GM18520 (cell line): Measurements from ENCODE around the gene GOLGA6A.
"Not testable (repeated sequence)": the region's sequence is repeated elsewhere in the genome, so short reads cannot be mapped to it uniquely, and the experiment has no call there.

Source experiments
- ATAC-seq: cut with Tn5 transposase; IDR thresholded peaks from one replicate; pipeline ENCODE4 v1.9.1; 2021; ENCODE audit not compliant: unreplicated experiment

GOLGA6A gene, protein sequence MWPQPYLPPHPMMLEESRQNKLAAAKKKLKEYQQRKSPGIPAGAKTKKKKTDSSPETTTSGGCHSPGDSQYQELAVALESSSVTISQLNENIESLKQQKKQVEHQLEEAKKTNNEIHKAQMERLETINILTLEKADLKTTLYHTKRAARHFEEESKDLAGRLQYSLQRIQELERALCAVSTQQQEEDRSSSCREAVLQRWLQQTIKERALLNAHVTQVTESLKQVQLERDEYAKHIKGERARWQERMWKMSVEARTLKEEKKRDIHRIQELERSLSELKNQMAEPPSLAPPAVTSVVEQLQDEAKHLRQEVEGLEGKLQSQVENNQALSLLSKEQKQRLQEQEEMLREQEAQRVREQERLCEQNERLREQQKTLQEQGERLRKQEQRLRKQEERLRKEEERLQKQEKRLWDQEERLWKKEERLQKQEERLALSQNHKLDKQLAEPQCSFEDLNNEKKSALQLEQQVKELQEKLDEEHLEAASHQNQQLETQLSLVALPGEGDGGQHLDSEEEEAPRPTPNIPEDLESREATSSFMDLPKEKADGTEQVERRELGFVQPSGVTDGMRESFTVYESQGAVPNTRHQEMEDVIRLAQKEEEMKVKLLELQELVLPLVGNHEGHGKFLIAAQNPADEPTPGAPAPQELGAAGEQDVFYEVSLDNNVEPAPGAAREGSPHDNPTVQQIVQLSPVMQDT

DNA sequence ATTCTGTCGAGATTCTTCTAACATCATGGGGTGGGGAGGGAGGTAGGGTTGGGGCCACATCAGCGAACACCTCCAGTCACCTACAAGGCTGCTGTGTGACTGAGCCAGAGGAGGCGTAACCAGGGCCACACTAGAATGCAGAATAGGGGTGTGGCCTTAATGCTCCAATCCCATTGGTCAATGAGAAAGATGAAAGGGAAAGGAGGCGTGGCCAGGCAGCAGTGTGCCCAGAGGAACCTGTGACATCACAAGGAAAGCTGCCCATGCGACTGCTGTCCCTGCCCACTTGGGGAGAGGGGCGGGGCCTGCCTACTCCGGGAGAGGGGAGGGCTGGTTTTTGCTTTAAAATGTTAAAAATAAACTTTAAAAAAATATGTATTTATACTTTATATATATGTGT is at the start of gene GOLGA6A:
Gene GOLGA6A, minus strand, starts transcription at position 101 of the 400 bp plus-strand sequence. Its CDS starts 41 bp downstream, at position 60.
- not testable (repeated sequence) for ATAC-seq

DNA sequence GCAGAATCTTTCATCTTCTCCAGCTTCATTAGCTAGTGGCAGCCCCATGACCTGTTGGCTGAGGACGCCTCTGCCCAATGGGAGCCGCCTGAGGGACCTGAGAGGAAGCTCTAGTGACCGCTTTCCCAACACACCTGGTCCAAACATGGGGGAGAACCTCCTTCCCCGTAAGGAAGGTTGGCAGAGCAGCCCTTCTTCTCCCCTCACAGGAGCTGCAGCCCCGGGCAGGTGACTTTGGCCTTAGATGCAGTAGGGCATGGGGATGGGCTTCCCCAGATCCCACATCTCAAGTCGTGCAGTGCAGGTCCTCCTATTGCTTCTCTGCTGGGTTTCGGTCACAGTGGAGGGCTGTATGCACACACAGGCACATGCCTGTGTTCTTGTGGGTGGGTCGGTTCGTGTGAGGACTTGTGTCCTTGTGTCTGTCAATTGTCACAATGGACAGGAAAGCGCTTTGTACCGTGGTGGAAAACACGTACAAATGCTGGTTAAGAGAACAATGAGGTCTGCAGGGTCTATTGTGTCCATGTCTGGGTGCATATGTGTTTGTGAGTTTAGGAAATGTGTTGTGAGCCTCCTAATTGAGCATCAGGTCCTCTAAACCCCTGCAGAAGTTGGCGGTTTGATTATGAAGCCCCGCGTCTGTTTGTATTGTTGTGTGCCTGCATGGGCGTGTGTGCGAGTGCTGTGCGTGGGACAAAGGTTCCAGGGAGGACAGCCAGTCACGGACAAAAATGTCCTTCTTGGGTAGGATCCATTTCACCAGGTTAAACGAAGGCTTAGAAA is 49.5 kb upstream of the GOLGA6A start:
- no peak for ATAC-seq

DNA sequence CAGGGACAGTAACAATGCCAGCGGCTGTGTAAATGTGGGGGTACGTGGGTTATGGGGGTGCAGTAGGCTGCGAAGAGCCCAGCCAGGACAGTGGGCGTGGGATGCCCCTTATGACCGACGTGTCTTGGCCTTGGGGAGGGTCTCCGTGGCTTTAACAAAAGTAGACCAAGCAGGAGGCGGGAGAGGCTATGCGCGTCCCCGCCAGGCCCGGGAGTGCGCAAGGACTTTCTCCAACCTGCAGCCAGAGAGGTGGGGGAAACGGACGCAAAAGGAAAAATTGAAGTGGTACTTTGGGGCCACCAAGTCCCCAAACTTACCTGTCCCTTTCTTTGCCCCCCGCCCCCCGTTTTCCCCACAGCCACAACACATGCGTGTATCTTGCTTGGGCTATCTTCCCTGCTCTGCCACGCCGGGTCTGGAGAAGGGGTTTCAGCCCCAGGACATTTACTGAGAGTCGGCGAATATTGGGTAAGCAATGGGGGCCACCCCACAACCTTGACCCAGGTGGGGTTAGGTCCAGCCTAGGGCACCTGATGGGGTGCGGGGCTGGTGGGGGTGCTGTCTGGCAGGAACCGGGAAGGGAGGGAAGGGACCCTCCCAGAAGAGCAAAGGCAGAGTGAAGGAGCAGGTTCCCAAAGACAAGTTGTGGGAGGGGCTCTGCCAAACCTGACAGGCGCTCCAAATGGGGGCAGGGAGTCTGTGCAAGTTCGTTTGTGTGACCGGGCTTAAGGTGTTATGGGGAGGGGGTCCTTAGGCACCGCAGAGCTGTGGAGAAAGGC is 48.7 kb upstream of the GOLGA6A start:
- no peak for ATAC-seq

DNA sequence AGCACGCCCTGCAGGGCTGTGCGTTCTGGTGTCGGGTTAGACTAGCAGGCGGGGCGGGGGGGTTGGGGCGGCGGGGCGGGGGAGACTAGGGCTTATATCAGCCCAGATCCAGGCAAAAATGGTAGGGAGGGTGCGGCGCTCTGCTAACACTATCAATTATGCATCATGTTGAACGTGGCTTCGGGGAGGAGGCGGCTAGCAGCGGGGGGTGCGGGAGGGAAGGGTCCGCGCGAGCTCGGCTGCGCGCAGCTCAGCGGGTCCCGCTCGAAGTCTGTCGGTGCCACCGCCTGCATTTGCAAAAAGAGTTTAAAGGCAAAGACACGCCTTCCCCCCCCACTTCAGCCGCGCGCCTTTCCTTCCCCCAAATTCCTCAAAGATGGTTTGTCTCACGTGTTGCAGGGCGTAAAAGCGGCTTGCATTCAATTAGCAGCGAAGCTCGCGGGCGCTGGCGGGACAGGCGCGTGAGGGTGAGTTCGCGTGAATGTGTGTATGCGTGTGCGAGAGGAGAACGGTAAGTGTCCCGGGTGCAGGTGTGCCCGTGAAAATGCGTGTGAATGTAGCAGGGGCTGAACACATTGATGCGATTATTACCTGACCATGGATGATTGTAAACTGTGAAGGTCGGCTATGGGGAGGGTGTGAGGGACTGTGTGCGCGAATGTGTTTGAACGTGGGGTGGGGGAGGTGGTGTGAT is 48.0 kb upstream of the GOLGA6A start, which contains the start of gene ISLR2:
Gene ISLR2, plus strand, starts transcription at position 432 of the 694 bp plus-strand sequence. CDS start 2,169 bp downstream, outside the sequence.
- no peak for ATAC-seq

DNA sequence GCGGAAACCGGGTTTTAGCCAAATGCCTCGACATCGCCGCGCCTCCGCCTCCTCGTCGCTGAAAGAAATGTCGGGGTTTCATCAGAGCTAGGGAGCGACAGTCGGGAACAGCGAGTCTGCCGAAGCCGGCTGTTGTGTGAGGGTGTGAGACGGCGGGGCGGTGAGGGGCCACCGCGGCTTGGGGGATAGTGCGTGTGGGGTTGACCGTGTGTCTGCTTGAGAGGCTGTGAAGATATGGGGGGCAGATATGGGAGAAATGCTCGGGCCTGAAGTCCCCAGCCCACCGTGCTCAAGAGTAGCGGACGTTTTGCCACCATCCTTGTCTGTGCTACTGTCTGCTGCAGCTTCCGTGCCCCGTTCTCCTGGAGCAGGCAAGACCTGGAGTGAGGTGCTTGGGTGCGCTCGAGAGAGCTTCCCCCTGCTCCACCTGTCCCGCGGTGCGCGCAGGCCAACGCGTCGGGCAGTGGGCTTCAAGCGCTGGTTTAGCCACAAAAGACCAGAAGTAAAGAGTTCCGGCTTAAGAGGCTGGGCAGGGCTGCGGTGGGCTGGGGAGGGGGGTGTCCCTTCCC is 47.3 kb upstream of the GOLGA6A start:
- no peak for ATAC-seq

DNA sequence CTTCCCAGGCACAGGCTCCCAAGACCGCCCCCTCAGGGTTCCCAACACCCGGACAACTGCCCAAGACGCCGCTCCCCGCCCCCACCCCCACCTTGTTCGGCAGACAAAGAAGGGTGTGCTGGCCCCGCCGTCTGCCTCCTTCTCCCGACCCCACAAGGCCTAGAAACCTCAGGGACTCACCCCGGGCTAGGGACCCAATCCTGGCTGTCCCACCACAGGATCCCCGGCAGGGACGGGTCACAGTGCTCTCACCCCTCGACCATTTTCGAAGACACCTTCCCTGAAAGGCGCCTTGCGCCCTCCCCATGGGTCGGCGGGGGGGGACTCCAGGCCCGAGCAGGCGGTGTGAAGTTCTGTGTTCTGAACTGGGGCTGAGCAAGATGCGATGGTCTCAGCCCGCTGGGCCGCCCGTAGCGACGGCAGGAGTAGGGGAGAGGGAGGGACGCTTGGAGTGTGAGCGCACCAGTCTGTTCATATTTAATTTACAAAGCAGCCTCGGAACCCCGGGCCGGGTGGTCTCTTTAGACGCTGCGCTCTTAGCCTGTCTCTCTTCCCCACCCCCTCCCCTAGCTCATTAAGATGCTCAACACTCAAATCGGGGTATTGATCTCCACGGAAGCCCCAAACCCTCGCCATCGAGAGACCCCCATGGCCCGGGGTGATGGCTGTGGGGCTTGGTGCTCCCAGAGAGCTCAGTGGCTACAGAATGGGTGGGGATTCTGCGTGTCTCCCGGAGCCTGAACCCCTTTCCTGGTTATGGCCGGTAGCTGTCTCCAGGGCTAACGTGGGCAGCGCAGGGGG is 46.6 kb upstream of the GOLGA6A start:
- ATAC-seq = no peak

DNA sequence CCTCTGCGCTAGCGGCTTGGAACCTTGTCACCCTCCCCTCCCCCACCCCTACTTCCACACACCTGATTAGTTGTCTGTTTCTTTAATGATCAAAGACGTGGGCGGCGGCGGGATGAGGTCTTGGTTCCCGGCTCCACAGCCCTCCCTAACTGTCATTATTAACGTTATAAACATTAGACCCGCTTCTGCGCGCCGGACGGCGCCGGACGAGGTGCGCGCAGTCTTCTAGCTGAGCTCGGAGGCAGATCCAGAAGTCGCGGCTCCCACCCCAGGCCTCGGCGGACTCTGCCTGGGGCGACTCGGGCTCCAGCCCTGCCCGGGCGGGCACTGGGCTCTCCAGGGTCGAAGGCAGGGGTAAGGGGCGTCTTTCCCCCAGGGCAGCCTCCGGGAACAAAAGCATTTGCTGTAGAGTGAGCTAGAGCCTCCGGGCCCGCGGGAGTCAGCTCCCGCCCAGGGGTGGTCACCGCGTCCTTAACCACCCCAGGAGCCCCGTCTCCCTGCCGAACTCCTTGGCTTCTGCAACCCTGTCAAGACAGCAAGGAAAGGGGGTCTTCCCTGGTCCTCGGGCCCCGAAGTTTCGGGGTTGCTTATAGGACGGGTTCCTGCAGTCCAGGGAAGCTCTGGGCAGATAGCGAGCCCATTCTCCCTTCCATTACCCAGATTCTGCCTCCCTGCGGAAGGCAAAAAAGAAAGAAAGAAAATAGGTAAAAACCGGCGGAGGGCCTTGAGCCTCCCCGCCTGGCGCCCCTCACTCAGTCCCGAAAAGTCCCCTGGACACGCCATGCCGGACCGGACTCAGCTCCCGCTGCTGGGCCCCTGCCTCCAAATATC is 45.8 kb upstream of the GOLGA6A start:
- no peak for ATAC-seq

DNA sequence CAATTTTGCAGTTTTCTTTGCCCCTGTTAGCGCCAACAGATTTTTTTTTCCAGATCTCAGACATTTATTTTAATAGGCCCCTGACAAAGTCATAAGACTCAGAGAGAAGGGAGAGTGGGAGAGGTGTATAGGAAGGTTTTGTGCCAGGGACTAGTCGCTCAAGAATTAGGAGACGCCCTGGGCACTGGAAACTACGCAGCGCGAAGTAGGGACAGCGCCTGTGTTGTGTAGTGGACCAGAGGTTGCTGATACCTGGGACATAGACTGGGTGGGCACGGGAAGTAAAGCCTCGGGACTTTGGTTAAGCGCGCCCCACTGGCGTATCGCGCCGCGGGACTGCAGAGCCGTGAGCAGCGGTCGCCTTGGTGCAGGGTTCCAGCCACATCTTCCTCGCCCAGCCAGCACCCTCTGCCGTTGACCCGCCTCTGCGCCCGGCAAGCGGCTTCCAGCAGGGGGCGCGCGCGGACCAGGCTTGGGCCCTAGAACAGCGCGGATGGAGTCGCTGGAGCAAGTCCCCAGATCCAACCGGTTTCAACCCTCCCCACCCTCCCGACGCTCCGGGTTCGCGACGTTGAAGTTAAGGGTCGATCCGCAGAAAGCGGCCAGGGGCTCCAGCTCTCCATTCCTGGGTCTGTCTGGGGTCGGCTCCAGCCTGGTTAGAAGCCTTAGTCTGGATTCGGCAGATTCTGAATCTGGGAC is 45.1 kb upstream of the GOLGA6A start:
- no peak for ATAC-seq

DNA sequence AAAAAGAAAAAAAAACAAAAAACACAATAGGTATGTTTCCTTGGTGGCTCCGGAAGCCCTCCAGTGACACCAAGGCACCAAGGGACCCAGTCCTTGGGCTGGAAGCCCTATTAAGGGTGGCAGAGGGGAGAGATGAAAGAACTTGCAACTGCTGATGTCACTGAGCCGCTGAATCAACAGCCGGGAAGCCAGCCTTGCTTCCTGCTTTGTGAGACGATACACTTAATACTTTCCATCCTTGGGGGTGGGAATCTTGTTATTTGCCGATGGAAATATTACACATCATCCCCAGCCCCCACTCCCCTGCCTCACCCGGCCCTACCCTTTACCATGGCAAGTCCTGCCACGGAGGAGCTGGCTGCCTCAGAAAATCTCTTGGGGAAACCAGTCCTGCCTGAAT is 42.4 kb upstream of the GOLGA6A start:
- ATAC-seq = no peak

DNA sequence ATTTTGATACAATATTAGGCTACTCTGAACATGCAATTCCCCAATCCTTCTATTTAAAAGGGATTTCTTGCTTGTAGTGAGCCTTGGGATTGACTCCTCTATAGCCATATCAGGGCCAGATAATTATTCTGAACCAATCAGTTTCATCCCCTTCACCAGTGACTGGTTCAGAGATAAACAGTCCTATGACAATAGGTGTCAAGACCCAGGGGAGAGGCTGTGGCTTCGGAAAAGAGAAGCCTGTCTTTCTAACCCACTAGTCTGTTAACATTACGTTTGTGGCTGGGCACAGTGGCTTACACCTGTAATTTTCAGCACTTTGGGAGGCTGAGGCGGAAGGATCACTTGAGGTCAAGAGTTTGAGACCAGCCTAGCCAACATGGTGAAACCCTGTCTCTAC is 41.8 kb upstream of the GOLGA6A start:
- no peak for ATAC-seq

DNA sequence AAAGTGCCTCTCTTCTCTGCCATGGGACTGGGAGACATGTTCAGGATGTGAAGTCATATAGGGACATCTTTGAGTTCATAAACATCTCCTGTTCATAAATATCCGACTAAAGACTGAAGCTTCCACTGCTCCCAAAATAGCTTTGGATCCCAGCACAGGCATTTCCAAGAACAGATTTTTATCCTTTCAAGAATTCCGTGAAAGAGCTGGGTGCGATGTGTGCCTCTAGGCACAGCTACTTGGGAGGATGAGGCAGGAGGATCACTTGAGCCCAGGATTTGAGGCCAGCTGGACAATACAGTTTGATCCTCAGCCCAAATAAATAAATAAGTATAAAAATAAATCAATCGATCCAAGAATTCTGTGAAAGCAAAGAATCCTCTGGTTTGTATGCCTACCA is 41.3 kb upstream of the GOLGA6A start:
- ATAC-seq = no peak

DNA sequence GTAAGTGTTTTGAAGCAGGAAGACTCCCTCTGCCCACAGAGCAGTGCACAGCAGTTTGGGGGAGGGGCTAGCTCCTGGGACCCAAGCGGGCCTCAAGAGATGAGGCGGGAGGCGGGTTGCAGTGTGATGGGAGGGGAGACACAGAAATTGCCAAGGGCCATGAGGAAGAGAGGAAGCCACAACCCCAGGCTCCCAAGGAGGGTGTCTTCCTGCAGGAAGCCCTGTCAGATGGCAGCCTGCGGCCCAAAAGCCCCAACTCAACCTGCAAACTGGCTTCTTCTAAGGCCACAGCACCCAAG is 40.7 kb upstream of the GOLGA6A start:
- no peak for ATAC-seq

DNA sequence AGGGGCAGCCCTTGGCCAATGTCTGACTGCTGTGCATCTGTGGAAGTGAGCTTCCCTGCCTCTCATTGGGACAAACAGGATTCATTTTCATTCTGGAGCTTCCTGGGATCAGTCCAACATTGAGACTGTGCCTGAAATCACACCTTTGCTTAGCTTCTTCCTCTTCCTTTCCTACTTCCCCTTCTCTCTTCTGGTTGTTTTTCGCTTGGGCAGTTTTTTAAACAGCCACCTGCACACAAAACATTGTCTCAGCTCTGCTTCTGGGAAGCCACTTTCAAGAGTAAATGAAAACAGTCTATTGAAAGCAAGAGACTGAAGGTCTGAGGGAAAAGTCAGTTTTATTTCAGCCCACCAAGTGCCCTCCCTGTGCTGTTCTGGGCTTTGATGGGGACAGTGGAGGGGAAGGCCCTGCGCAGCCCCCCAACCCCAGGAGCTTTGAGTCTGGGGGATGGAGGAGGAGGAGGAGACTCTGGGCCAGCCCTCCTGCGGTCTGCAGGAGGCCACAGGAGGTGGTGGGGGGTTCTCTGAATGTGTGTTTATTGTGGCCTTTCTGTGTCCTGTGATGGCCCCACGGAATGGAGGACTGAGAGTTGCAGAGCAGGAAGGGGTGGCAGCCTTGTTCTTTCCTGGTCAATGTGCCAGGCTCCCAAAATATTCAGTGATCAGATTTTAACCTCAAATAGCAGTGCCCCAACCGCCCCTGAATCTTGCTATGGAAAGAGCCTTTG is 40.2 kb upstream of the GOLGA6A start:
- ATAC-seq = no peak

DNA sequence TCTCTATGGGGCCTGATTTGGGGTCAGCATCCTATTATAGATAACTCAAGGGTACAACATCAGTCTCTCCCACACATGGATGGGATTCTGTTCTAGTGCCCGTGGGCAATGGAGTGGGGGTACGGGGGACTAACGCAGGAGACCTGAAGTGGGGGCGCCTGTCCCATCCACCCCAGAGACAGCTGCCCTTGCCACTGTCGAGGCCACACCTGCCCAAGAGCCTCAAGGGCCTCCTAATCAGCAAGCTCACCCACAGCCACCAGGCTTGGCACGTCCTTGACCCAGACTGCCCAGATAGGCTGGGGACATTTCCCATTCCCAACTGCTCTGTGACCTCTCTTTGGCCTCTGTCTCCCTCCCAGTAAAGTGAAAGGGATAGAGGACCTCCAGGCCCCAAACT is 39.5 kb upstream of the GOLGA6A start:
- ATAC-seq = no peak

DNA sequence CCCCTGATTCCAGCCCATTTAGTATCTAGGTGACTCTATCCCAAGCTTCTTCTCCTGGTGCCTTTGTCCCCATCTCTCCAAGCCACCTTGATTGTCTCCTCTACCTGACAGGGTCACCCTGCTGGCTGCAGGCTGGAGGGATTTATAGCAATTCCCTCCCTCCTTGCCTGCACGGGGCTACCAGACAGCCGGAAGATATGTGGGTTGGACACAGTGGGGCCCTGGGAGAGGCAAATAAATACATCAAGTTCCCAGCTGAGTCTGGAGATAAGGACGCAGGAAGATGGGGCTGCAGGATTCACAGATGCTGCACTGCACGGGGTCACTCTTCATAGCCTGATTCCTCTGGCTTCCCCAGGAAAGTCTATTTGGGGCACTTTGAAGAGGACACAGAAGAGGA is 38.7 kb upstream of the GOLGA6A start:
- no peak for ATAC-seq

DNA sequence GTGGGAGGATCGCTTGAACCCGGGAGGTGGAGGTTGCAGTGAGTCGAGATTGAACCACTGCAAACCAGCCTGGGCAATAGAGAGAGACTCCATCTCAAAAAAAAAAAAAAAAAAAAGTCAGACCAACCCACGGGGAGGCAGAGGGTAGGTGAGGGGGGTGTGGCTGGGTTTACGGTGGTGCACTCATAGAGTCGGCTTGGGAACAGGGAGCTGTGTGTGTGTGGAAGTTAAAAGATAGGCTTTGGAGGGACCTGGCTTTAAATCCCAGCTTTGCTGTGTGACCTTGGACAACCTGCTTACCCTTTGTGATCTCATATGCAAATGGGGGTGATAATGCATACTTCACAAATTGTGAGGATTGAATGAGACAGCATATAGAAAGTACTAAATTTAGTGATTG is 38.1 kb upstream of the GOLGA6A start:
- no peak for ATAC-seq

DNA sequence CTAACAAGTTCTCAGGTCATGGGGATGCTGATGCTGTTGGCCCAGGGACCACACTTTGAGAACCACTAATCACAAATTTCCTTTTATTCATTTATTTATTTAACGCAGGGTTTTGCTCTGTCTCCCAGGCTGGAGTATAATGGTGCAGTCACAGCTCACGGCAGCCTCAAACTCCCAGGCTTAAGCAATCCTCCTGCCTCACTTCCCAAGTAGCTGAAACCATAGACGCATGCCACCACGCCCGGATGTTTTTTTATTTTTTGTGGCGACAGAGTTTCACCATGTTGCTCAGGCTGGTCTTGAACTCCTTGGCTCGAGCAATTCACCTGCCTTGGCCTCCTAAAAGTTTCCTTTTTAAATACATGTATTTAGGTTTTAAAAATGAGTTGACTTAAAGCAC is 27.4 kb upstream of the GOLGA6A start:
- ATAC-seq = no peak
